Adrenal gland (tissue), 5 donors: ENCODE results near the gene DCXR.

ENCODE experiments used
- POLR2A ChIP-seq, 2 donors: fragments of 450-650 bp; IDR thresholded peaks; one replicate each; pipeline ENCODE4 v1.6.1; 2017; ENCODE audit warnings: antibody characterized with exemption in 2 of 2, mild to moderate bottlenecking in 2 of 2, moderate library complexity in 1 of 2
- TF ChIP-seq, protein P1 (sequence below), 6 experiments: fragments of 450-650 bp in 4 of 6; fragments of 200-600 bp in 2 of 6; sonication (generic) in 1 of 6; IDR thresholded peaks; 1 replicate in 5 of 6; 2 replicates in 1 of 6; pipeline versions ENCODE4 v1.5.1 to v1.8.0; 2016 to 2021; ENCODE audit warnings: antibody characterized with exemption in 6 of 6, mild to moderate bottlenecking in 2 of 6, moderate library complexity in 1 of 6
- donor health status: DM: no; HTN: no; CAD: no.

DNA sequence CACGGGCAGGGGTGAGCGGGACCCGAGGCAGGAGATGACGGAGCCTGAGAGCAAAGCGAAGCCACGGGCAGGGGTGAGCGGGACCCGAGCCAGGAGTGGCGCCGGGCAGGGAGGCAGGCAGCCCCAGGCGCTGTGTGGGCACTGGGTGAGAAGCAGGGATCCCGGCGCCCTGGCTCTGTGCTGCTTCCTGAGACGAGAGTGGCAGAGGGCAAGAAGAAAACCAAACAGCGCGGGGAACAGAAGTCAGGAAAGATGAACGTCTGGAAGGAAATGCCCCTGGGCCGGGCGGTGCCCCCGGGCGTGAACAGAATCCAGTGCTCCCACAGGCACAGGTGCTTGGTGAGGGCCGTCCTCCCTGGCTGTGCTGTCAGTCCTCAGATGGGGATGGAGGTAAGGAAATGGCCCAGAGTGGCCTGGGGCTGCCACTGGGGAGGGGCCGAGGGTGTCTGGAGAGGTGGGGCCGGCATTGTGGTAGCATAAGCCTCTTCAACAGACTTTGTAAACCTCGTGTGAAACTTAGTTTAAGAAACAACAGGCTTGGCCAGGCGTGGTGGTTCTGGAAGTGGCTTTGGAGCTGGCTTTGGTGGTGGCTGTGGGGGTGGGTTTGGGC is 50.2 kb downstream of the DCXR start:
- TF ChIP-seq, protein P1, sequence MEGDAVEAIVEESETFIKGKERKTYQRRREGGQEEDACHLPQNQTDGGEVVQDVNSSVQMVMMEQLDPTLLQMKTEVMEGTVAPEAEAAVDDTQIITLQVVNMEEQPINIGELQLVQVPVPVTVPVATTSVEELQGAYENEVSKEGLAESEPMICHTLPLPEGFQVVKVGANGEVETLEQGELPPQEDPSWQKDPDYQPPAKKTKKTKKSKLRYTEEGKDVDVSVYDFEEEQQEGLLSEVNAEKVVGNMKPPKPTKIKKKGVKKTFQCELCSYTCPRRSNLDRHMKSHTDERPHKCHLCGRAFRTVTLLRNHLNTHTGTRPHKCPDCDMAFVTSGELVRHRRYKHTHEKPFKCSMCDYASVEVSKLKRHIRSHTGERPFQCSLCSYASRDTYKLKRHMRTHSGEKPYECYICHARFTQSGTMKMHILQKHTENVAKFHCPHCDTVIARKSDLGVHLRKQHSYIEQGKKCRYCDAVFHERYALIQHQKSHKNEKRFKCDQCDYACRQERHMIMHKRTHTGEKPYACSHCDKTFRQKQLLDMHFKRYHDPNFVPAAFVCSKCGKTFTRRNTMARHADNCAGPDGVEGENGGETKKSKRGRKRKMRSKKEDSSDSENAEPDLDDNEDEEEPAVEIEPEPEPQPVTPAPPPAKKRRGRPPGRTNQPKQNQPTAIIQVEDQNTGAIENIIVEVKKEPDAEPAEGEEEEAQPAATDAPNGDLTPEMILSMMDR (IDR thresholded peaks at IDR 0.05) = no peak
- no peak for TF ChIP-seq POLR2A (IDR thresholded peaks at IDR 0.05)
